GM23338 (cell line): Measurements from ENCODE around the gene SLC16A7. TPM values are rescaled to one million over a fixed set of nuclear protein-coding genes. Genes with fewer than 3 reads are reported as not detected.

Experiments
- ATAC-seq: fragments of 200-7000 bp; cut with Tn5 transposase; 3 replicates; pipeline ENCODE4 v1.9.1; 2020
- DNase-seq: peaks from one replicate; pipeline ENCODE4 v3.0.0-alpha.2; 2015; ENCODE audit warnings: low spot score
- H2AFZ ChIP-seq: fragments of 200-600 bp; sonication (generic); 2 replicates; pipeline ENCODE4 v1.8.0; 2016; ENCODE audit warnings: antibody characterized with exemption, mild to moderate bottlenecking, moderate library complexity
- H3F3A ChIP-seq: fragments of 200-600 bp; sonication (generic); replicated peaks from 2 replicates; pipeline ENCODE4 v1.8.0; 2017; ENCODE audit warnings: antibody characterized with exemption, mixed run types, low read depth
- H3K27ac ChIP-seq: fragments of 200-600 bp; sonication (generic); 2 replicates; pipeline ENCODE4 v1.6.1; 2016; ENCODE audit warnings: low read depth
- H3K27me3 ChIP-seq: fragments of 200-600 bp; sonication (generic); 2 replicates; pipeline ENCODE4 v1.8.0; 2016; ENCODE audit warnings: mild to moderate bottlenecking, mixed run types, moderate library complexity; ENCODE audit not compliant: insufficient read depth
- H3K36me3 ChIP-seq: fragments of 200-600 bp; sonication (generic); 2 replicates; pipeline ENCODE4 v1.8.0; 2016; ENCODE audit warnings: mild to moderate bottlenecking; ENCODE audit not compliant: insufficient read depth
- H3K4me1 ChIP-seq: fragments of 200-600 bp; sonication (generic); 2 replicates; pipeline ENCODE4 v1.8.0; 2016; ENCODE audit warnings: mild to moderate bottlenecking, moderate library complexity; ENCODE audit not compliant: insufficient read depth
- H3K4me2 ChIP-seq: fragments of 200-600 bp; sonication (generic); 2 replicates; pipeline ENCODE4 v1.7.1; 2017; ENCODE audit warnings: mixed run types
- H3K4me3 ChIP-seq: fragments of 200-600 bp; sonication (generic); 2 replicates; pipeline ENCODE4 v1.6.1; 2016; ENCODE audit warnings: mixed run types
- H3K79me2 ChIP-seq: fragments of 200-600 bp; sonication (generic); replicated peaks from 2 replicates; pipeline ENCODE4 v1.8.0; 2017; ENCODE audit warnings: mild to moderate bottlenecking; ENCODE audit not compliant: insufficient read depth
- H3K9me2 ChIP-seq: fragments of 200-600 bp; sonication (generic); 2 replicates; pipeline ENCODE4 v1.8.0; 2017; ENCODE audit not compliant: insufficient read depth
- H4K20me1 ChIP-seq: fragments of 200-600 bp; sonication (generic); replicated peaks from 2 replicates; pipeline ENCODE4 v1.8.0; 2017; ENCODE audit warnings: mild to moderate bottlenecking; ENCODE audit not compliant: insufficient read depth
- H3K27ac Mint-ChIP-seq: 2 replicates; pipeline ENCODE4 v1.8.0; 2020; ENCODE audit warnings: inconsistent platforms, mild to moderate bottlenecking, moderate library complexity, mixed read lengths
- H3K27me3 Mint-ChIP-seq: 3 replicates; pipeline ENCODE4 v1.8.0; 2022; ENCODE audit warnings: low read depth, mild to moderate bottlenecking, moderate library complexity, mixed read lengths, inconsistent platforms; ENCODE audit not compliant: insufficient read depth, poor library complexity
- H3K36me3 Mint-ChIP-seq: 3 replicates; pipeline ENCODE4 v1.8.0; 2021; ENCODE audit warnings: low read depth, mild to moderate bottlenecking, inconsistent platforms, moderate library complexity, mixed read lengths
- H3K4me1 Mint-ChIP-seq: 3 replicates; pipeline ENCODE4 v1.8.0; 2020; ENCODE audit warnings: mild to moderate bottlenecking, inconsistent platforms, mixed read lengths
- H3K4me3 Mint-ChIP-seq: 3 replicates; pipeline ENCODE4 v1.8.0; 2021; ENCODE audit warnings: moderate library complexity, mild to moderate bottlenecking, inconsistent platforms, mixed read lengths
- H3K9me3 Mint-ChIP-seq: 3 replicates; pipeline ENCODE4 v1.8.0; 2020; ENCODE audit warnings: moderate library complexity, mild to moderate bottlenecking, inconsistent platforms, mixed read lengths
- CREB1 ChIP-seq: fragments of 250-450 bp; sonication (Bioruptor Pico); IDR thresholded peaks from 2 replicates; pipeline ENCODE4 v1.5.0; 2020; ENCODE audit warnings: low read depth, mild to moderate bottlenecking, moderate library complexity
- CTCF ChIP-seq, 2 experiments: fragments of 200-600 bp in 1 of 2; sonication (generic) in 1 of 2; conservative IDR thresholded peaks; 2 replicates each; pipeline versions ENCODE4 v1.5.1 to v1.6.1; 2016 to 2017; ENCODE audit warnings: antibody characterized with exemption in 2 of 2, low read depth in 2 of 2, mild to moderate bottlenecking in 2 of 2, moderate library complexity in 1 of 2
- EZH2 ChIP-seq: fragments of 200-600 bp; sonication (generic); IDR thresholded peaks from one replicate; pipeline ENCODE4 v1.8.0; 2017; ENCODE audit warnings: antibody characterized with exemption, mild to moderate bottlenecking, low read depth; ENCODE audit not compliant: unreplicated experiment
- EZH2phosphoT487 ChIP-seq: fragments of 200-600 bp; sonication (generic); IDR thresholded peaks from one replicate; pipeline ENCODE4 v1.8.1; 2018; ENCODE audit warnings: antibody characterized with exemption; ENCODE audit not compliant: unreplicated experiment
- JUNB ChIP-seq: IDR thresholded peaks from one replicate; pipeline ENCODE4 v1.6.1; 2016; ENCODE audit warnings: antibody characterized with exemption; ENCODE audit not compliant: unreplicated experiment
- NANOG ChIP-seq: IDR thresholded peaks from 2 replicates; pipeline ENCODE4 v1.6.1; 2016; ENCODE audit warnings: antibody characterized with exemption, borderline replicate concordance
- POLR2AphosphoS5 ChIP-seq: IDR thresholded peaks from 2 replicates; pipeline ENCODE4 v1.6.1; 2016; ENCODE audit warnings: antibody characterized with exemption, low read depth
- REST ChIP-seq: IDR thresholded peaks from one replicate; pipeline ENCODE4 v1.6.1; 2018; ENCODE audit warnings: antibody characterized with exemption; ENCODE audit not compliant: unreplicated experiment
- STAT1 ChIP-seq: IDR thresholded peaks from one replicate; pipeline ENCODE4 v1.6.1; 2016; ENCODE audit warnings: antibody characterized with exemption; ENCODE audit not compliant: unreplicated experiment
- ZNF114 ChIP-seq: fragments of 250-450 bp; sonication (Bioruptor Pico); IDR thresholded peaks from 2 replicates; pipeline ENCODE4 v1.5.0; 2020; ENCODE audit warnings: mild to moderate bottlenecking, moderate library complexity
- ZNF331 ChIP-seq: fragments of 250-450 bp; sonication (Bioruptor Pico); IDR thresholded peaks from 2 replicates; pipeline ENCODE4 v1.5.0; 2020; ENCODE audit warnings: low read depth, mild to moderate bottlenecking, moderate library complexity
- ZNF462 ChIP-seq: fragments of 250-450 bp; sonication (Bioruptor Pico); IDR thresholded peaks from 2 replicates; pipeline ENCODE4 v1.5.0; 2020; ENCODE audit warnings: mild to moderate bottlenecking, moderate library complexity
- polyA plus RNA-seq: library from polyadenylated mRNA; unstranded; fragments of >200 nt; fragmentation: Nextera tagmentation; extraction: Ambion mirVana; gene quantifications from 2 replicates; pipeline ENCODE4 v1.2.1, GENCODE V29; 2016
- total RNA-seq: library from RNA; depleted of rRNA; stranded (reverse); fragments of >200 nt; shearing (Covaris generic); gene quantifications from 2 replicates; pipeline ENCODE4 v1.2.3, GENCODE V29; 2014

Gene SLC16A7
- total and polyA plus RNA-seq, 2 experiments from 2014 or later, result 2.8 to 4.3 TPM

GRCh38 chr12:59600171-59600570 is 4.3 kb downstream of the SLC16A7 start (continued):
- TF ChIP-seq NANOG, result no peak
- no peak for TF ChIP-seq JUNB
- no peak for TF ChIP-seq EZH2phosphoT487
- TF ChIP-seq STAT1, result no peak
- no peak for TF ChIP-seq EZH2
- TF ChIP-seq ZNF462 (CRISPR knock-in tag), result no peak
- TF ChIP-seq POLR2AphosphoS5, result no peak

GRCh38 chr12:59603754-59604153 is 7.9 kb downstream of the SLC16A7 start:
- H3K4me1 ChIP-seq, result peaks cover 5% of the 10 kb centered on the region; the same call in 1 of the 2 replicates
- H3K4me3 ChIP-seq, result no peak overlapping the region
- H3K27me3 ChIP-seq, result no peaks in the 10 kb centered on the region
- ATAC-seq (no peak), DNase-seq (no peak)
- Mint-ChIP-seq H3K4me1 (peaks cover 6% of the 10 kb centered on the region), H3K27me3 (peaks cover 3% of the 10 kb centered on the region), H3K27ac (no peak overlapping the region), H3K9me3 (no peaks in the 10 kb centered on the region), H3K36me3 (no peaks in the 10 kb centered on the region), H3K4me3 (no peak overlapping the region)
- H3K4me2 ChIP-seq, result no peak overlapping the region
- no peak overlapping the region for H2AFZ ChIP-seq
- H4K20me1 ChIP-seq, result no peaks in the 10 kb centered on the region
- no peaks in the 10 kb centered on the region for H3K9me2 ChIP-seq
- no peaks in the 10 kb centered on the region for H3K36me3 ChIP-seq
- no peaks in the 10 kb centered on the region for H3K79me2 ChIP-seq
- H3F3A ChIP-seq, result no peaks in the 10 kb centered on the region
- no peak overlapping the region for H3K27ac ChIP-seq
- no peak for TF ChIP-seq ZNF331 (CRISPR knock-in tag)
- no peak for TF ChIP-seq CREB1 (CRISPR knock-in tag)
- TF ChIP-seq ZNF114 (CRISPR knock-in tag), result no peak
- no peak for TF ChIP-seq EZH2phosphoT487
- no peak for TF ChIP-seq NANOG
- no peak for TF ChIP-seq JUNB
- TF ChIP-seq POLR2AphosphoS5, result no peak
- TF ChIP-seq REST, result no peak
- TF ChIP-seq STAT1, result no peak
- TF ChIP-seq CTCF (conservative IDR thresholded peaks at IDR 0.05; ENCODE audit: low read depth in 2 of 2), result no peak
- TF ChIP-seq EZH2, result no peak
